Measurements from ENCODE around the gene ANO1. TPM values are rescaled to one million over a fixed set of nuclear protein-coding genes. Genes with fewer than 3 reads are reported as not detected.

ANO1 gene
- total RNA-seq, 4 donors from 2014 or later, result 5.1 to 17.5 (median 14.5) TPM

- peaks cover 0 to 31% (median 0%) of the 10 kb centered on the region in 4 donors for H3K27me3 ChIP-seq
- H3K9me3 ChIP-seq, result no peaks in the 10 kb centered on the region
- H3K27ac ChIP-seq, result no peak overlapping the region
- H3K36me3 ChIP-seq, result no peaks in the 10 kb centered on the region
- H3K4me1 ChIP-seq, result peaks cover 0 to 26% (median 2%) of the 10 kb centered on the region in 3 donors
- intact Hi-C loops (cut with DNase I), result loop anchor here (10.0 kb wide), 1 partner anchor 57 kb away; no protein-coding TSS in a partner anchor
- no peak for DNase-seq
- no peak overlapping the region for H3K4me3 ChIP-seq
- 74 to 83% methylated on average over 15 to 26 of the region's 32 CpGs for WGBS, 2 donors
- no peak for TF ChIP-seq CTCF (IDR thresholded peaks at IDR 0.05)
Measured at GRCh38 chr11:70087446-70088167, 9.5 kb downstream of the ANO1 start.

GRCh38 chr11:70088735-70089250 is 10.7 kb downstream of the ANO1 start:
- Histone ChIP-seq H3K4me1 (peaks cover 0 to 26% (median 2%) of the 10 kb centered on the region in 3 donors), H3K4me3 (no peak overlapping the region), H3K9me3 (no peaks in the 10 kb centered on the region), H3K27ac (no peak overlapping the region), H3K36me3 (no peaks in the 10 kb centered on the region), H3K27me3 (peaks cover 0 to 31% (median 0%) of the 10 kb centered on the region in 4 donors)
- DNase-seq, result no peak
- TF ChIP-seq CTCF (IDR thresholded peaks at IDR 0.05) (no peak), POLR2A (IDR thresholded peaks at IDR 0.05) (no peak)
- 83 to 86% methylated on average over 13 to 14 of the region's 16 CpGs for WGBS, 2 donors
- intact Hi-C loops (cut with DNase I), result loop anchor here (10.0 kb wide), 1 partner anchor 56 kb away; no protein-coding TSS in a partner anchor

GRCh38 chr11:70089631-70090030 is 11.5 kb downstream of the ANO1 start:
- DNase-seq, result no peak
- intact Hi-C loops (cut with DNase I), result loop anchor here (10.0 kb wide), 1 partner anchor 55 kb away; no protein-coding TSS in a partner anchor

GRCh38 chr11:70090961-70091381 is 12.9 kb downstream of the ANO1 start:
- H3K4me3 ChIP-seq, result no peak overlapping the region
- TF ChIP-seq CTCF (IDR thresholded peaks at IDR 0.05), result no peak
- TF ChIP-seq POLR2A (IDR thresholded peaks at IDR 0.05), result no peak
- intact Hi-C loops (cut with DNase I), result no loop called here
- no peaks in the 10 kb centered on the region for H3K36me3 ChIP-seq
- no peaks in the 10 kb centered on the region for H3K9me3 ChIP-seq
- no peak overlapping the region for H3K27ac ChIP-seq
- no peak for DNase-seq
- H3K27me3 ChIP-seq, result peaks cover 0 to 12% (median 0%) of the 10 kb centered on the region in 4 donors
- peaks cover 0 to 25% (median 2%) of the 10 kb centered on the region in 3 donors for H3K4me1 ChIP-seq
- 24 to 80% methylated on average over 1 to 8 of the region's 9 CpGs for WGBS, 2 donors

More at GRCh38 chr11:70089631-70090030, 11.5 kb downstream of the ANO1 start:
- Histone ChIP-seq H3K4me3 (no peak overlapping the region), H3K27ac (no peak overlapping the region), H3K4me1 (peaks cover 0 to 26% (median 2%) of the 10 kb centered on the region in 3 donors), H3K9me3 (no peaks in the 10 kb centered on the region), H3K36me3 (no peaks in the 10 kb centered on the region), H3K27me3 (peaks cover 0 to 25% (median 0%) of the 10 kb centered on the region in 4 donors)
- TF ChIP-seq POLR2A (IDR thresholded peaks at IDR 0.05) (no peak), CTCF (IDR thresholded peaks at IDR 0.05) (no peak)
- WGBS, 2 donors, result 56 to 66% methylated on average over 6 to 7 of the region's 9 CpGs

- H3K36me3 ChIP-seq, result no peaks in the 10 kb centered on the region
- no peak for DNase-seq
- intact Hi-C loops (cut with DNase I), result no loop called here
- no peak overlapping the region for H3K4me3 ChIP-seq
- no peaks in the 10 kb centered on the region for H3K9me3 ChIP-seq
- no peak overlapping the region for H3K27ac ChIP-seq
- peaks cover 0 to 6% (median 0%) of the 10 kb centered on the region in 4 donors for H3K27me3 ChIP-seq
- whole genome bisulfite sequencing, 2 donors, result 83 to 93% methylated on average over 3 to 7 of the region's 8 CpGs
- peaks cover 0 to 22% (median 2%) of the 10 kb centered on the region in 3 donors for H3K4me1 ChIP-seq
- no peak for TF ChIP-seq POLR2A (IDR thresholded peaks at IDR 0.05)
- TF ChIP-seq CTCF (IDR thresholded peaks at IDR 0.05), result no peak
Measured at GRCh38 chr11:70091638-70092037, 13.5 kb downstream of the ANO1 start.
